Measurements from ENCODE around the gene KDM1A. TPM values are rescaled to one million over a fixed set of nuclear protein-coding genes. Genes with fewer than 3 reads are reported as not detected.

The KDM1A gene
- polyA plus RNA-seq, 4 donors = 102 to 137 (median 131) TPM

GRCh38 chr1:23102289-23102688, 83.0 kb downstream of the KDM1A start:
- DNase-seq (ENCODE audit: low read depth in 4 of 4, low spot score in 3 of 4) = no peak

- no peak for DNase-seq (ENCODE audit: low read depth in 4 of 4, low spot score in 3 of 4)
Observed at GRCh38 chr1:23103001-23103889, 84.0 kb downstream of the KDM1A start.

DNA sequence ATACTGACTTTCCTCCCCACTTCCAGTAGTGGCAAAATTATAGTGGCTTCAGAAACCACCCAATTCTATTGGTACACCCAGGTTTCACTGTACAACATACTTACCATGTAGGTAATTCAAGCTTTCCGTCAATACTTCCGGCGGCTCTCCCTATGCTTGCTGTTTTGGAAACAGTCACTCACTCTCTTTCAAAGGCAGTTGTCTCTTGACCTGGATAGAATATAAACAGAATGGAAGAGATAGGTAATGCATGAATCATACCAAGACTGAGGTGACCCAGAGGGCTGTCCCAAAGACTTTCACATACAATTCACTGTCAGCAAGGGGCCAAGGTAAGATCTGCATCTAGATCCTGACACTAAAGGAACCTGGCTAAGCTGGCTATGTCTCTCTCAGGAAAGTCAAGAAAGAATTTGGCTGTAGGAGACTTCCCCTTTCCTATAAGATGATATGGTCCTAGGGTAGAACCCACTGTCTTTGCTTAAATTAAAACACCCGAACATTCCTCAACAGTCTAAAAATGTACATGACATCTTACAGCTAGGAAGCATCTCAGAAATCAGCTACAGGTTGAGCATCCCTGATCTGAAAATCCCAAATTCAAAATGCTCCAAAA, 89.8 kb downstream of the KDM1A start:
- DNase-seq (ENCODE audit: low read depth in 4 of 4, low spot score in 3 of 4) = no peak

DNA sequence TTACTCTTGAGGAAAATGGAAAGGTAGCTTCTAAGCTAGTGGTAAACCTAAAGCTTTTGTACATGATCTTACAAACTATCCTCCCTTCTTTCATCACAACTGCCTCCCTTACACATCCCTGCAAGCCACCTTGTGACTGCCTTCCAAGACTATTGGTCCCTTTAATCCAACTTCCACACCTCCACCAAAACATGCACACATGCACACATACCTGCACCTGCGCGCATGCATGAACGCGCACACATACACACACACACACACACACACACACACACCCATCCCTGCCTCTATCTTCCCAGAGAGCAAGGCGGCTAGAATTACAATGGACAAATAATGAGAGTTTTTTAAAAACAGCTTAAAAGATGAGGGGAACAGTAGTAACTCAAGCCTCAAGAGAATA, 91.1 kb downstream of the KDM1A start:
- no peak for DNase-seq (ENCODE audit: low read depth in 4 of 4, low spot score in 3 of 4)

DNA sequence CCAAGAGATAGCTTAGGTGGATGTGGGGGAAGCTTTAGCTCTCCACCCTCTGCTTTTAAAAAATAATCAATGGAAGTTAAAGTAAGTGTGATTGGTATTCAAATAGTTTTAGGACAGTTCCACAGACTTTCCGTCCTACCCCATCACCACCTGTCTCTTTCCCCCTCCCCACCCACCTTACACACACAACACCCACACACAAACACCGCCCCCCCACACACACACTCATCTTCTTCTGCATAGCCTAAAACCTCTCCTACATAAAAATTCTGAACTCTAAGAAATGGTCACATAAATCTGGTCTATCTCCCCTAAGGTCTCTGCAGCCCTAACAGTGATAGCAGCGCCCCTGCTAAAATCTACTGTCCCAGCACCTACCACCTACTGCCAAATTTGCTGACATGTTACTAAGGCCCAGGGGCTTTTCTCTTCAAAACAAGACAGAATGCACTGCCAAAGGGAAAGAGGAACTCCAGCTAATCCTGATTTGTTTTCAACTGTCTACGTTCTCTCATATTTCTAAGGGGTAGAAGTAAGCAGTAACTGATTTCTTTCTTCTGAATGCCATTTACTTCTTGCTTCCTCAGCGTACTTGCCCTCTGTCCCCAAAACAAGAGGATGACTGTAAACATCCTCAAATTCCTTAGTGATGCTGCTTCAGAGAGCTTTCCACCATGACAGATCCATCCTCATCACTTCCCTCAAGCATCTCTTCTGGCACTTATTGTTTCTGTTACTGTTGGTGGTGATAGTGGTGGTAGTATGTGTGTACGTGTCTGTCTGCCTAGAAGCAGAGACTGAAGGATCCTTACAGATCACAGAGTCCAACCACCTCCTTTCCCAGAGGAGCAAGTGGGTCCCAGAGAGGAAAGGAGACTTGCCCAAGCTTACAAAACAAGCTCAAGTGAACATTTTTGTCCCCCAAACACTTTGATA, 92.6 kb downstream of the KDM1A start:
- no peak for DNase-seq (ENCODE audit: low read depth in 4 of 4, low spot score in 3 of 4)

GRCh38 chr1:23114424-23115079, 95.3 kb downstream of the KDM1A start:
- DNase-seq (ENCODE audit: low read depth in 4 of 4, low spot score in 3 of 4) = no peak

DNA sequence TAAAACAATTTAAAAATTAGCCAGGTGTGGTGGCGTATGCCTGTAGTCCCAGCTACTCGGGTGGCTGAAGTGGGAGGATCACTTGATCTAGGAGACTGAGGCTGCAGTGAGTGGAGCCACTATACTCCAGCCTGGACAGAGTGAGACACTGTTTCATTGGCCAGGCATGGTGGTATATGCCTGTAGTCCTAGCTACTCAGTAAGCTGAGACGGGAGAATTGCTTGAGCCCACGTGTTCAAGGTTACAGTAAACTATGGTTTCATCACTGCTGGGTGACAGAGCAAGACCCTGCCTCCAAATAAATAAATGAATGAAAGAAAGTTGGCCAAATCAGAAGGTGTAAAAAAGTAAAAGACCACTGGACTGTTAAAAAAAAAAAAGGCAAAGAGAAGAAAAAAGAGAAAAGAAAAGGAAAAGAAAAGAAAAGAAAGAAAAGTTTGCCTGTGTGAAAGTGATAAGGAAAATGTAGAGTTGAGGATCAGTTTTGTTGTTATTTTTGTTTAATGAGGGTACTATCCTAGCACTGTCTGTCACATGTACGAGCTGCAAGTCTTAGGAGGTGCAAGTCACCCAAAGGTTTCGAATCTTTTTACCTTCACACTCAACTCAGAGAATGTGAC, 97.1 kb downstream of the KDM1A start:
- DNase-seq (ENCODE audit: low read depth in 4 of 4, low spot score in 3 of 4) = no peak

DNA sequence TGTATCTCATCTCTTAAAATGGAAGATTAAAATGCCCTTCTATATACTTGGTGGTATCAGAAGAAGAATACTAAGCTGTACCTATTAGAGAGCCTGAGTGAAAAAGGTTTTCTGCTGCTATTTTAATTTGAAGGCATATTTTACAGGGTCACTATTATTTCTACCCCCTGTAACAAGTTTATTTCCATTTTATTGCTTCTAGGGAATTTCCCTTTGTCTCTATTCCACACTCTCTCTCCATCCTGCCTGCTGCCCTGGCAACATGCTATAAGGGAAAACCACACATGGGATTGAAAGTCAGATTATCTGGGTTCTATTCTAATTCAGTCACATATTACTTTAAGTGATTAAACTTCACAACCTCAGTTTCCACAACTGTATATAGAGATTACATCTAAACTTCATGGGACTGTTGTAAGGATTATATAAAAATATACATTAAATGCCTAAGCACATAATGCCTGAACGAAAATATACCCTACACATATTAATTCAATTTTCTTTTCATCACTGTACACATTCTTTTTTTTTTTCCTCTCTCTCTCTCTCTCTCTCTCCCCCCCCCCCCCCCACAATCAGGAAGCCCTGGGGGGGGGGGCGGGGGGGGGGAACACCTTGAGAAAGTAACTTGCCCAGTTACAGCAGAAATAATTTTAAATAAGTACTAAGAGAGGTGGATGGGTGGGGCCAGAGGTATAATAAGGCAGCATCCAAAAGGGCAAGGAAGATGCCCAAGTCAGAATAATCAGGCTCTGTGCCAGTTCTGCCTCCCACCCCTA, 97.8 kb downstream of the KDM1A start:
- no peak for DNase-seq (ENCODE audit: low read depth in 4 of 4, low spot score in 3 of 4)

GRCh38 chr1:23118407-23118806, 99.1 kb downstream of the KDM1A start:
- no peak for DNase-seq (ENCODE audit: low read depth in 4 of 4, low spot score in 3 of 4)

GRCh38 chr1:23118957-23119792, 99.9 kb downstream of the KDM1A start:
- DNase-seq (ENCODE audit: low read depth in 4 of 4, low spot score in 3 of 4) = no peak

DNA sequence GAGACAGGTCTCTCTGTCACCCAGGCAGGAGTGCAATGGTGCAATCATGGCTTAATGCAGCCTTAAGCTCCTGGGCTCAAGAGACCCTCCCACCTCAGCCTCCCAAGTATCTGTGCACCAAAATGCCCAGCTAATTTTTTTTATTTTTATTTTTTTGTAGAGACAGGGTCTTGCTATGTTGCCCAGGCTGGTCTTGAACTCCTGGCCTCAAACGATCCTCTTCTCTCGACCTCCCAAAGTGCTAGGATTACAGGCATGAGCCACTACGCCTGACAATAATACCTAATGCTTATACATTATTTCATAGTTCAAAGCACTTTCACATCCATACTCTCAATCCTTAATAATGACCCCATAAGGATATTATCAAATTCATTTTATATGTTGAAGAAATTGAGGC, 101.1 kb downstream of the KDM1A start:
- DNase-seq (ENCODE audit: low read depth in 4 of 4, low spot score in 3 of 4) = no peak

DNA sequence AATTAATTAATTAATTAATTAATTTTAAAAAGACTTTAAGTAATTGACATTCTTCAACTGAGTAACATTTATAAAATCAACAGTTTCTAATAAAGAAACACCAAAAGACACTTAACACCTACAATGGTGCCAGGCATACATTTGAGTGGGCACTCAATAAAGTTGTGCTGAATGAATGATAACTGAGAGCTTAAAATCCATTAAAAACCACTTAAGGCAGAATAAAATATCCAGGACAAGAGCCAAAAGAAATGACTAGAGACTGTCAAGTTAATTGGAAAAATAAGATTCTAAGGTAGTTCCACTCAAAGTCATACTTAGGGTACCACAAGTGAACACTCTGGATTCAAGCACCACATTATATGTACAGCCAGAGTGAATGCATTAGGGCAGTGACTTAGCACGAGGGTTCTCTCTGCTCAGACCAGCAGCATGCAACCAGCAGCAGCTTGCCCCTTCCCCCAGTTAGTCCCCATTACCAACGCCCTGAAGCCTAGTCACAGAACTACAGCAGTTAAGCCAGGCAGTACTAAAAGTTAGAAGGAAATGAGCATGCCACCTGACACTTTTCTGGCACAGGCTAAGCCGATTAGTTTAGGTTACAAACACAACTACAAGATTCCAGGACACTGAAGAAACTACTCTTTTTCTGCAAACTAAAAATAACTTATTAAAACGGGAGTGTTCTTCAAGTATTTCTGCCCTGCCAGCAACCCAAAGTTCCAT, 102.9 kb downstream of the KDM1A start:
- peak in 2 of 4 donors; percentile 37 to 47 for DNase-seq (ENCODE audit: low read depth in 4 of 4, low spot score in 3 of 4)

DNA sequence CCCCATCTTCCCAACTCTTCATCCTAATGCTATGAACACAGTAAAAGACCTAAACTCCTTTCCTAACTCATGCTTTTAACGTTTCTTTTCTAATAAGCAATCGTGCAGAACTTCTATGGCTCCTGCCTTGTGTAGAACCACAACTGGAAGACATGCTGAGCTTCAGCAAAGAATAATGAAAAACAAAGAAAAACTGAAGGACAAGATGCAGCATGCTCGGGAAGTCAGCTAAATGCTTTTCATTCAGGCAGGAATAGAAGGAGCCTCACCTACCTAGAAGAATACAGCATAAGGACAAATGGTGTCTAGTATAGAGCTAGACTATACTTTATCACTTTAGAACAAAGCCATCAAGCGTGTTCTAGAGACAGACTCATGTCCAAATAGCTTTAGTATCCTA, 103.5 kb downstream of the KDM1A start:
- DNase-seq (ENCODE audit: low read depth in 4 of 4, low spot score in 3 of 4) = no peak

DNA sequence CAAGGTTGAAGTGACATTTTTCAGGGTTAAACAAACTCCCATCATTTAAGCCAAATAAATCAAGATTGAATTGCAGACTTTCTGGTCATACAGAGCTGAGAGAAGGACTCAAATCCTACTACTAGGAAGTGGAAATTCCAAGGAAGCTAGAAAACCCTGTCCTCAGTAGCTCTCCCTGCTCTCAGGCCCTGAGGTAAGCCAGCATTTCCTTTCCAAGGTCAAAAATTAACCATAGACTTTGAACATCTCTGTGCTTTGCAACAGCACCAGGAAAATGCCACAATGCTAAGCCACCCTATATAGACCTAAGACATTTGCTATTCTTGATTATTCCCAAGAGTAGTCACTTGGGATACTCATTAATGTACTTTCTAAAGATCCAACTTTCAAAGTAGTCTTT, 104.3 kb downstream of the KDM1A start:
- DNase-seq (ENCODE audit: low read depth in 4 of 4, low spot score in 3 of 4) = peak in 1 of 4 donors; percentile 16

DNA sequence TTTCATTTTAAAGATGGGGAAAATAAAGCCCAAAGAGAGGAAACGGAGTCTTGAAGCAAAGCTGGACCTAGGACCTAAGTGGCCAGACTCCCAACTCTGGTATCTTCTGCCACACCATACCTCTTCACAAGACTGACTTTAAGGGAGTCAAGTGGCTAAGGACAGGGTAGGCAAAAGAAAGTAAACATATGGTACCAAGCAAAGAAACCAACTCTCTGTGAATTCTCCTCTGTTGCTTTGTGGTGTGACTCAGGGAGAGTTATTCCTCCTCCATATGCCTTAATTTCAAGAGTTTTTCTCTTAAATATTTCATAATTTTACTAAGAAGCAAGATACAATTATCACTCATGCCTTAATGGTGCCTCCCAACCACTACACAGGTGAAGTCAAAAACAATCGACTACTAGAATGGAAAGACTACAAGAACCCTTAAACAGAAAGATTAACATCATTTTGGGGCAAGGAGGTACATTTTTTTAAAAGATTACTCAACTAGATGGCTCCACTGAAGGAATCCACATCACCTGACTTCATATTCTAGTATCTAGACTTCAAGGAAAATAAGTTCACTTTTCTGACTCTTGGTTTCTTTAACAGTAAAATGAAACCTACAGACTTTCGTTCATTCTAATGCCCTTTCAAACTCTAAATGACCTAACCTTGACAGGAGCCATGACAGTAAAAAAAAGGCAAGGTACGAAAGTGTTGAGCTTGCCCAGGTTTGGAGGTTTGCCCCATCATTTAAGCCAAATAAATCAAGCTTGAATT, 105.2 kb downstream of the KDM1A start:
- no peak for DNase-seq (ENCODE audit: low read depth in 4 of 4, low spot score in 3 of 4)

- DNase-seq (ENCODE audit: low read depth in 4 of 4, low spot score in 3 of 4) = no peak
Observed at GRCh38 chr1:23125489-23125888, 106.2 kb downstream of the KDM1A start.

DNA sequence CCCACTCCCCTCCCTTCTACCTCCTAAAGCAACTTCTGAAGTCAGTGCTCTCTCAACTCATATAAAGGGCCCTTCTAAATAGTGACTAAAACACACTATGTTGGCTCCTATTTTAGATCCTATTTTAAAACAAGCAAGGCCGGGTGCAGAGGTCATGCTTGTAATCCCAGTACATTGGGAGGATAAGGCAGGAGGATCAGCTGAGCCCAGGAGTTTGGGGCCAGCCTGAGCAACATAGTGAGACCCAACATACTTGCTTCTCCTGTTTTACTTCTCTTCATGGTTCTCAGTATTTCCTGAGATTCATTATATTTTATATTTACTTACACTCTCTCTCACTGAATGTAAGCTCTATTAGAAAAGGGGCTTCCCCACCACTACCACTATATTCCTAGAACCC, 106.9 kb downstream of the KDM1A start:
- DNase-seq (ENCODE audit: low read depth in 4 of 4, low spot score in 3 of 4) = no peak
